ENCODE results near the gene SNTG2. TPM values are rescaled to one million over a fixed set of nuclear protein-coding genes. Genes with fewer than 3 reads are reported as not detected.

SNTG2 gene
- total and polyA plus RNA-seq, 10 of the 15 experiments (the other 5 are each of a cell fraction or from before 2014, with no cell fraction given), result not detected

DNA sequence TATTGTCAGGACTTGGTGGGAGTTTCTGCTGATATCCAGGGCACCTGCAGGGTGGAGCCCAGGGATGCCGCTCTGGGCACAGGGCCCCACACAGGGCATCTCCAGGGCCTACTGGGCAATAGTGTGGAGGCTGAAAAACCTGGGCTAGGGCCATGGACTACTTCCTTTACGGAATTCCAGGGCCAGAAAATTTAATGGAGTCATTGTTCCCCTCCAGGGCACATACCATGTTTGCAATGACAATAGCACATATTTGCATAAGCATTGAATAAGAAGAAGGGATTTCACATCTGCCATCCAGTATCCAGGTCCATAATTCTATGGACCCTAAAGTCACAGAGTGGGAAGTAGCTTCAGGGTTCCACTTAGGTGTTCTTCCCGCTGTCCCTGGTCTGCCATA lies 358.9 kb downstream of the SNTG2 start (continued):
- TF ChIP-seq, protein P1, sequence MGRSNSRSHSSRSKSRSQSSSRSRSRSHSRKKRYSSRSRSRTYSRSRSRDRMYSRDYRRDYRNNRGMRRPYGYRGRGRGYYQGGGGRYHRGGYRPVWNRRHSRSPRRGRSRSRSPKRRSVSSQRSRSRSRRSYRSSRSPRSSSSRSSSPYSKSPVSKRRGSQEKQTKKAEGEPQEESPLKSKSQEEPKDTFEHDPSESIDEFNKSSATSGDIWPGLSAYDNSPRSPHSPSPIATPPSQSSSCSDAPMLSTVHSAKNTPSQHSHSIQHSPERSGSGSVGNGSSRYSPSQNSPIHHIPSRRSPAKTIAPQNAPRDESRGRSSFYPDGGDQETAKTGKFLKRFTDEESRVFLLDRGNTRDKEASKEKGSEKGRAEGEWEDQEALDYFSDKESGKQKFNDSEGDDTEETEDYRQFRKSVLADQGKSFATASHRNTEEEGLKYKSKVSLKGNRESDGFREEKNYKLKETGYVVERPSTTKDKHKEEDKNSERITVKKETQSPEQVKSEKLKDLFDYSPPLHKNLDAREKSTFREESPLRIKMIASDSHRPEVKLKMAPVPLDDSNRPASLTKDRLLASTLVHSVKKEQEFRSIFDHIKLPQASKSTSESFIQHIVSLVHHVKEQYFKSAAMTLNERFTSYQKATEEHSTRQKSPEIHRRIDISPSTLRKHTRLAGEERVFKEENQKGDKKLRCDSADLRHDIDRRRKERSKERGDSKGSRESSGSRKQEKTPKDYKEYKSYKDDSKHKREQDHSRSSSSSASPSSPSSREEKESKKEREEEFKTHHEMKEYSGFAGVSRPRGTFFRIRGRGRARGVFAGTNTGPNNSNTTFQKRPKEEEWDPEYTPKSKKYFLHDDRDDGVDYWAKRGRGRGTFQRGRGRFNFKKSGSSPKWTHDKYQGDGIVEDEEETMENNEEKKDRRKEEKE (IDR thresholded peaks at IDR 0.05), result no peak

DNA sequence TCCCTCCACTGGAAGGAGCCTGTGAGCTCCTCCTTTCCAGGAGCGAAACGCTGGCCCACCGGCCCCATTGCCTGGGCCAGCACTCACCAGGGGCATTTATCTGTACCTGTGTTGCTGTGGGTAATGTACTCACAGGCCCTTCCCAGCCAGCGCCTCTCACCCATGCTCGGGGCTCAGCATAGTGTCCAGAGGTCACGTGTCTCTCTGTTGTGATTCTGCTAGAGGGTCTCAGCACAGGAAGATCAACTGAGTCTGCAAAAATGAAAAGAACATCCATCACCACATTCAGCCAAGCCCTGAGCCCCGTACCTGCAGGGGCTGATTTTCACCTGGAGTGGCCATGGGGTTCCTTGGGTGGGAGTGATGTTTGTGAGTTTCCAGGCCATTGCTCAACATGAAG lies 359.6 kb downstream of the SNTG2 start:
- ChIA-PET POLR2A (no interaction called here), SMC1A (ENCODE audit: uncharacterized antibody, unreplicated experiment) (no interaction called here), CTCF (no interaction called here), RAD21 (ENCODE audit: unreplicated experiment) (no interaction called here)
- no TSS peak for BruUV-seq (replicated peaks)
- Histone ChIP-seq H3K9me3 (replicated peaks; ENCODE audit: control insufficient read depth, insufficient read depth, low read length) (no peaks in the 10 kb centered on the region), H3K4me3 (no peak overlapping the region), H3K9ac (ENCODE audit: control insufficient read depth, insufficient read depth, low read length) (no peak overlapping the region), H3K36me3 (ENCODE audit: control insufficient read depth in 2 of 2, insufficient read depth in 2 of 2, low read length in 1 of 2) (no peaks in the 10 kb centered on the region), H3K79me2 (ENCODE audit: control insufficient read depth, insufficient read depth, low read length) (no peaks in the 10 kb centered on the region), H3K27me3 (replicated peaks in 1 of 2; ENCODE audit: control insufficient read depth in 2 of 2, insufficient read depth in 2 of 2, low read length in 1 of 2) (no peaks in the 10 kb centered on the region), H3K4me1 (ENCODE audit: control insufficient read depth, insufficient read depth, low read length) (no peaks in the 10 kb centered on the region), H2AFZ (ENCODE audit: control insufficient read depth, low read depth, low read length) (no peak overlapping the region), H4K20me1 (ENCODE audit: control insufficient read depth, insufficient read depth) (no peaks in the 10 kb centered on the region), H3K27ac (ENCODE audit: control insufficient read depth, insufficient read depth) (no peak overlapping the region), H3K4me2 (ENCODE audit: control insufficient read depth, insufficient read depth) (no peak overlapping the region)
- FAIRE-seq, result no peak
- intact Hi-C loops (cut with micrococcal nuclease; ENCODE audit: unreplicated experiment), result no loop called here
- ATAC-seq, result no peak
- 6% methylated on average over 7 of the region's 7 CpGs for WGBS (ENCODE audit: insufficient coverage, insufficient replicate concordance, low lambda C conversion rate, missing lambda C conversion rate)
- DNase-seq (ENCODE audit: low read depth, low spot score), result no peak
- in situ Hi-C loops (cut with MboI), result no loop called here
- TF ChIP-seq, protein P2, sequence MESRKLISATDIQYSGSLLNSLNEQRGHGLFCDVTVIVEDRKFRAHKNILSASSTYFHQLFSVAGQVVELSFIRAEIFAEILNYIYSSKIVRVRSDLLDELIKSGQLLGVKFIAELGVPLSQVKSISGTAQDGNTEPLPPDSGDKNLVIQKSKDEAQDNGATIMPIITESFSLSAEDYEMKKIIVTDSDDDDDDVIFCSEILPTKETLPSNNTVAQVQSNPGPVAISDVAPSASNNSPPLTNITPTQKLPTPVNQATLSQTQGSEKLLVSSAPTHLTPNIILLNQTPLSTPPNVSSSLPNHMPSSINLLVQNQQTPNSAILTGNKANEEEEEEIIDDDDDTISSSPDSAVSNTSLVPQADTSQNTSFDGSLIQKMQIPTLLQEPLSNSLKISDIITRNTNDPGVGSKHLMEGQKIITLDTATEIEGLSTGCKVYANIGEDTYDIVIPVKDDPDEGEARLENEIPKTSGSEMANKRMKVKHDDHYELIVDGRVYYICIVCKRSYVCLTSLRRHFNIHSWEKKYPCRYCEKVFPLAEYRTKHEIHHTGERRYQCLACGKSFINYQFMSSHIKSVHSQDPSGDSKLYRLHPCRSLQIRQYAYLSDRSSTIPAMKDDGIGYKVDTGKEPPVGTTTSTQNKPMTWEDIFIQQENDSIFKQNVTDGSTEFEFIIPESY (IDR thresholded peaks at IDR 0.05), result no peak
- TF ChIP-seq, protein P3, sequence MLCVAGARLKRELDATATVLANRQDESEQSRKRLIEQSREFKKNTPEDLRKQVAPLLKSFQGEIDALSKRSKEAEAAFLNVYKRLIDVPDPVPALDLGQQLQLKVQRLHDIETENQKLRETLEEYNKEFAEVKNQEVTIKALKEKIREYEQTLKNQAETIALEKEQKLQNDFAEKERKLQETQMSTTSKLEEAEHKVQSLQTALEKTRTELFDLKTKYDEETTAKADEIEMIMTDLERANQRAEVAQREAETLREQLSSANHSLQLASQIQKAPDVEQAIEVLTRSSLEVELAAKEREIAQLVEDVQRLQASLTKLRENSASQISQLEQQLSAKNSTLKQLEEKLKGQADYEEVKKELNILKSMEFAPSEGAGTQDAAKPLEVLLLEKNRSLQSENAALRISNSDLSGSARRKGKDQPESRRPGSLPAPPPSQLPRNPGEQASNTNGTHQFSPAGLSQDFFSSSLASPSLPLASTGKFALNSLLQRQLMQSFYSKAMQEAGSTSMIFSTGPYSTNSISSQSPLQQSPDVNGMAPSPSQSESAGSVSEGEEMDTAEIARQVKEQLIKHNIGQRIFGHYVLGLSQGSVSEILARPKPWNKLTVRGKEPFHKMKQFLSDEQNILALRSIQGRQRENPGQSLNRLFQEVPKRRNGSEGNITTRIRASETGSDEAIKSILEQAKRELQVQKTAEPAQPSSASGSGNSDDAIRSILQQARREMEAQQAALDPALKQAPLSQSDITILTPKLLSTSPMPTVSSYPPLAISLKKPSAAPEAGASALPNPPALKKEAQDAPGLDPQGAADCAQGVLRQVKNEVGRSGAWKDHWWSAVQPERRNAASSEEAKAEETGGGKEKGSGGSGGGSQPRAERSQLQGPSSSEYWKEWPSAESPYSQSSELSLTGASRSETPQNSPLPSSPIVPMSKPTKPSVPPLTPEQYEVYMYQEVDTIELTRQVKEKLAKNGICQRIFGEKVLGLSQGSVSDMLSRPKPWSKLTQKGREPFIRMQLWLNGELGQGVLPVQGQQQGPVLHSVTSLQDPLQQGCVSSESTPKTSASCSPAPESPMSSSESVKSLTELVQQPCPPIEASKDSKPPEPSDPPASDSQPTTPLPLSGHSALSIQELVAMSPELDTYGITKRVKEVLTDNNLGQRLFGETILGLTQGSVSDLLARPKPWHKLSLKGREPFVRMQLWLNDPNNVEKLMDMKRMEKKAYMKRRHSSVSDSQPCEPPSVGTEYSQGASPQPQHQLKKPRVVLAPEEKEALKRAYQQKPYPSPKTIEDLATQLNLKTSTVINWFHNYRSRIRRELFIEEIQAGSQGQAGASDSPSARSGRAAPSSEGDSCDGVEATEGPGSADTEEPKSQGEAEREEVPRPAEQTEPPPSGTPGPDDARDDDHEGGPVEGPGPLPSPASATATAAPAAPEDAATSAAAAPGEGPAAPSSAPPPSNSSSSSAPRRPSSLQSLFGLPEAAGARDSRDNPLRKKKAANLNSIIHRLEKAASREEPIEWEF (IDR thresholded peaks at IDR 0.05; ENCODE audit: insufficient replicate concordance, low read depth, low read length), result no peak
- TF ChIP-seq, protein P4, sequence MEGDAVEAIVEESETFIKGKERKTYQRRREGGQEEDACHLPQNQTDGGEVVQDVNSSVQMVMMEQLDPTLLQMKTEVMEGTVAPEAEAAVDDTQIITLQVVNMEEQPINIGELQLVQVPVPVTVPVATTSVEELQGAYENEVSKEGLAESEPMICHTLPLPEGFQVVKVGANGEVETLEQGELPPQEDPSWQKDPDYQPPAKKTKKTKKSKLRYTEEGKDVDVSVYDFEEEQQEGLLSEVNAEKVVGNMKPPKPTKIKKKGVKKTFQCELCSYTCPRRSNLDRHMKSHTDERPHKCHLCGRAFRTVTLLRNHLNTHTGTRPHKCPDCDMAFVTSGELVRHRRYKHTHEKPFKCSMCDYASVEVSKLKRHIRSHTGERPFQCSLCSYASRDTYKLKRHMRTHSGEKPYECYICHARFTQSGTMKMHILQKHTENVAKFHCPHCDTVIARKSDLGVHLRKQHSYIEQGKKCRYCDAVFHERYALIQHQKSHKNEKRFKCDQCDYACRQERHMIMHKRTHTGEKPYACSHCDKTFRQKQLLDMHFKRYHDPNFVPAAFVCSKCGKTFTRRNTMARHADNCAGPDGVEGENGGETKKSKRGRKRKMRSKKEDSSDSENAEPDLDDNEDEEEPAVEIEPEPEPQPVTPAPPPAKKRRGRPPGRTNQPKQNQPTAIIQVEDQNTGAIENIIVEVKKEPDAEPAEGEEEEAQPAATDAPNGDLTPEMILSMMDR (IDR thresholded peaks at IDR 0.05 in 2 of 3, conservative IDR thresholded peaks at IDR 0.05 in 1 of 3; ENCODE audit: control insufficient read depth in 2 of 3, extremely low read depth in 1 of 3, insufficient read depth in 1 of 3, low read depth in 3 of 3, low read length in 3 of 3), result no peak
- no peak for TF ChIP-seq TCF7 (IDR thresholded peaks at IDR 0.05; ENCODE audit: borderline replicate concordance)
- TF ChIP-seq STAT1 (conservative IDR thresholded peaks at IDR 0.05), result no peak
- no peak for TF ChIP-seq KAT2A (conservative IDR thresholded peaks at IDR 0.05; ENCODE audit: control insufficient read depth, low read depth, low read length)
- TF ChIP-seq CHD4 (IDR thresholded peaks at IDR 0.05), result no peak
- no peak for TF ChIP-seq ZNF384 (IDR thresholded peaks at IDR 0.05; ENCODE audit: borderline replicate concordance, low read depth, low read length)
